HG02623 (cell line): ENCODE measurements around the gene KNOP1.

Experiments used
- ATAC-seq: cut with Tn5 transposase; IDR thresholded peaks from one replicate; pipeline ENCODE4 v1.9.1; 2021; ENCODE audit warnings: moderate library complexity; ENCODE audit not compliant: unreplicated experiment

Gene KNOP1

DNA sequence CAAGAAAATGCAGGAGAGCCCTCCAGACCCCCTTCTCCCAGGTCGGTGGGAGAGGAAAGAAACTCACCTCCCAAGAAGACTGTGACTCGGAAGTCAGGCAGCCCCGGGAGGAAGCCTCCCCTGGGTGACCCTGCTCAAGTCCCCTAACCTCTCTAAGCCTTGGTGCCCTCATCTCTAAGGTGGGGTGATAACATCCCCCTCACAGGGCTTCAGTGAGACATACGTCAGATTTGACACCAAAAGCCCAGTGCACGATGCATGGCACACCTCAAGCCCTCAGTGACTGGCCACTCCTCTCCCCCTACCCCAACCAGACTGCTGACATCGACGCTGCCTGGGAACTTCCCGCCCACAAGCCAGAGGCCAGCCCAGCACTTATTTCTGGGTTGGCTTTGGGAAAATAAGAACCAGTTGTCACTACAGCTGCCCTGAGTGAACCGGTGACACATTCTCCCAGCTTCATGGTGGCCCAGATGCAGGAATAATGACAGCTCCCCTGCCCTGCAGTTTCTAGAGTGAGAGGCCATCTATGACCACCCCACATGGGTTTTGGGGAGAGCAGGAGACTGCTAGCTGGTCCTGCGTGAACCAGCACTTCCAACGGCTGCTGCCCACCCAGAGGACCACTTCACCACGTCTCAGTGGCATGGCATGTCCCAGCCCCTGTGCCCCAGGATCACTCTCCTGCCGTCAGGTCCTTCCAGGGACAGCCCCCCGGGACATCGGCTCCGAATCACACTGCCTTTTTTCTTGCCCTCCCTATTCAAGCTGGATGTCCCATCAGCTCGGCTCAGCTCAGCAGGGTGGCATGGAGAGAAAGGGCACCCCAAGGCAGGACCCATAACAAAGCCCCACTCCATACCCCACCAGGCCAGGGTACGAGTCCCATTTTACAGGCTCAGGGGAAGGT, 9.5 kb downstream of the KNOP1 start:
- no peak for ATAC-seq

DNA sequence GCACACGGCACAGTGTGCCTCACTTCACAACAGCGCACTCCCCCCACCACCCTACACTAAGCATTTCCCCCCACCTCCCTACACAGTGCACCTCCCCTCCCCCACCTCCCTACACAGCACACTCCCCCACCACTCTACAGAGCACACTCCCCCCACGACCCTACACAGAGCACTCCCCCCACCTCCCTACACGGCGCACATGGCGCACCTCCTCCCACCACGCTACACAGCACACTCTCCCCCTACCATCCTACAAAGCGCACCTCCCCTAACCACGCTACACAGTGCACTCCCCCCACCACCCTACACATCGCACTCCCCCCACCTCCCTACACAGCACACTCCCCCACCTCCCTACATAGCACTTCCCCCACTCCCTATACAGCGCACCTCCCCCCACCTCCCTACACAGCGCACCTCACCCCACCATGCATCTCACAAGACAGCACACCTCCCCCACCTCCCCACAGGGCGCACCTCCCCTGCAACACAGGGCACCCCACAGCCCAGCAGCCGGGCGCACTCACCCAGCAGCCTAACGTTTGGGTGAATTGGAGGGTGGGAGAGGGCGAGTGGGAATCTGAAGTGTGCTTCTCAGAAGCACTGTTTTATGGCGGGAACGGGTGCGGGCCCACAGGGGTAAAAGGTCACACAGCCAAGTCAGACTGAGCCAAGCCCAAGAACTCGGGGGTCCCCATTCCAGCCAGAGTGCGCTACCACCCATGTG, 10.3 kb downstream of the KNOP1 start:
- no peak for ATAC-seq

DNA sequence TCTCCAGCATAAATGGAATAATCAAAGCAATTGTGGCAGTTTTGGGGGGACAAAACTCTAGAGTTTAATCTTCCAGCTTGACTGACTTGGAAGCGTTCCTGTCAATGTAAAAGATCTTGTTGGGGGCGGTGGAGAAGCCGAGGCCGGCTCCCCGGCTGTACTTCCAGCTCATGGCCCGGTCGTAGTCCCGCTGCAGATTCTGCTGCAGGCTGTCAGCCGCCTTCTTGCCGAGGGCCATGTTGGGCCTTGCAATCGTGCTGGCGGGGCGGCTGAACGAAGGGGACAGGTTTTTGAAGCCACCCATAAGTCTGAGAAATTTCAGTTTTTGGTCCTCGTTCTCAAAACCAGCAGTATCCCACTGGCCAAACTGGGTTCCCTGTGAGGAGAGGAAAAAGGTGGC, 11.2 kb downstream of the KNOP1 start:
- ATAC-seq: no peak

DNA sequence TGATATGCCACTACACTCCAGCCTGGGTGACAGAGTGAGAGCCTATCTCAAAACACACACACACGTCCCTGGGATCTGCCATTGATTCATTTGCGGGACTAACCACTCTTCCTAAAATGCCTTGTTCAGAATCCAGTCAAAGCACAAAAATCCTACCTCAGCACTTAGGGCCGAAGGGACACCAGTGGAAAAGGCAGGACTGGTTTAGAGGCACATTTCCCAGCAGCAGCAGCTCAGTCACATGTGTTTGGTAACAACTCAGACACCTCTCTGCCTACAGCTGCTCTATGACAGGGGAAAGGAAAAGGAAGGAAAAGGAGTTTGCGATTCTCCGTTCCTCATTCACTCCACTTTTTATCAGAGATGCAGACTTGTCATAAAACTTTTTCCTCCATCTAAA, 12.2 kb downstream of the KNOP1 start:
- no peak for ATAC-seq

DNA sequence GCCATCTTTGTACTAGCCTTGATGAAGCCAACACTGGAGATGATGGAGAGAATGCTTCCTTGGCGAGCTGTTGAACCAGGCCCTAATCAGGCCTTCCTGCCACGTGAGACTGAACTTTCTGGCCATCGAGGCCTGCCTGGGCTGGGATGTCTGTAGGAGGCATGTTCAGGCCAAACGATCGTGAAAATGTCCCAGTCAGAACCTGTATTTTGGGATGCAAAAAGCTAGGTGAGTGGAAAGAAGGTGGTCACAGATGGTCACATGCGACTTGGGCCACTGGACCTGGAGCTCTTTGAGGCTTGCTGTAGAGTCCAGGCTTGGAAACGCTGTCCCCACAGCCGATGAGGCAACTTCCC, 12.9 kb downstream of the KNOP1 start:
- ATAC-seq: no peak

- ATAC-seq: no peak
Observed at GRCh38 chr16:19704321-19705145, 13.5 kb downstream of the KNOP1 start.

GRCh38 chr16:19703172-19703889, 14.7 kb downstream of the KNOP1 start:
- no peak for ATAC-seq

DNA sequence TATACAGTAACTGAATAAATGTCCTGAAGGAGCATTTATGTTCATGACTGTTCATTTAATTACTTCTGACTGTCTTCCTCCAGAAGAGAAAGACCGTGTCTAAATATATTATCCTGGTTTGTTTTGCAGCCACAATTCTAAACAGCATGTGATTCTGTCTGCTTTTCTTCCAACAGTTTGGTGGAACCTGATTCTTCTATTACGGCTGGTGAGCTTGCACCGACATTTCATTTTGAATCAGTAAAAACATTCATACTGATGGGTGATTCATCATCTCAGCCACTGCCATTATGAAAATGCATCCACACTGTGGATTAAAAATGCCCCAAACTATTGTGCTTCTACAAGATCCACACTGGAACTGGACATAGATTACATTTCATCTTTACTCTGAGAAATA, 16.9 kb downstream of the KNOP1 start:
- no peak for ATAC-seq

GRCh38 chr16:19700319-19700781, 17.7 kb downstream of the KNOP1 start:
- ATAC-seq: no peak

- no peak for ATAC-seq
Observed at GRCh38 chr16:19699472-19699871, 18.6 kb downstream of the KNOP1 start.

GRCh38 chr16:19698480-19699465, 19.3 kb downstream of the KNOP1 start:
- ATAC-seq: no peak

- ATAC-seq: no peak
Observed at GRCh38 chr16:19697756-19698318, 20.2 kb downstream of the KNOP1 start.

- no peak for ATAC-seq
Observed at GRCh38 chr16:19696961-19697360, 21.1 kb downstream of the KNOP1 start.

DNA sequence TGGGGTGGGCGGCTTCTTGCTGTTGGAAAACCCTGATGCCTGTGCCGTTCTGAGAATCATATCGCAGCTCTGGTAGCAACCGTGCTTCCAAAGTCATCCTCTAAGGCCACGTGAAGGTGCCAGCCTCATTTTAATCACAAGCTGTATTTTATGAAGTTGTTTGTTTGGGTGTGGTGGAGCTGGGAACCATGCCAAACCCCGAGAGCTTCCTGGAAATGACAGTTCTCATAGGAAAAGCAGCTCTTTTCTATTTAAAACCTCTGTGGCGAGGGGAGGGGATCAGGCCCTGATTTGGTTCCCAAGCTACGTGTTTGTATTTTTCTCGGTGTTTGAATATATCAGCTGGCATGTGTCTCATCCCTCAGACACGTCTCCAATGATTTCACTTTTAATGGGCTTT, 21.7 kb downstream of the KNOP1 start:
- ATAC-seq: no peak

- no peak for ATAC-seq
Observed at GRCh38 chr16:19694989-19695388, 23.0 kb downstream of the KNOP1 start.

GRCh38 chr16:19691161-19691711, 26.8 kb downstream of the KNOP1 start:
- ATAC-seq: no peak

DNA sequence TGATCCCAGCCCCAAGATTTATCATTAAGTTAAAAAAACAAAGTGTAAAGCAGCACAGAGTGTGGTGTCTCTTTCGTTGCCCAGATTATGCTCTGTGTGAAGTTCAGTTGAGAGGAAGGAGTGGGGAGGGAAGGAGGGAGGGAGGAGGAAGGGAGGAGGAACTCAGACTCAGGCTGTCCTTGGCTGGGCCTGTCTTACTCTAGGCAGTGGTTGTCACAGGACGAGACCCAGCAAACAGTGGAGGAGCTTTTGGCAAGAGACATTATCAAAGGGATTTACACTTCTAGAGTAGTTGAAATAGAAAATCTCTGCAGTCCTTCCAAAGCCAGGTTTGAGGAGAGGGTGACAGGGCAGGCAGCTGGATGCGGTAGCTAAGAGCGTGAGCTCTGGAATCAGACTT, 27.8 kb downstream of the KNOP1 start:
- ATAC-seq: no peak

DNA sequence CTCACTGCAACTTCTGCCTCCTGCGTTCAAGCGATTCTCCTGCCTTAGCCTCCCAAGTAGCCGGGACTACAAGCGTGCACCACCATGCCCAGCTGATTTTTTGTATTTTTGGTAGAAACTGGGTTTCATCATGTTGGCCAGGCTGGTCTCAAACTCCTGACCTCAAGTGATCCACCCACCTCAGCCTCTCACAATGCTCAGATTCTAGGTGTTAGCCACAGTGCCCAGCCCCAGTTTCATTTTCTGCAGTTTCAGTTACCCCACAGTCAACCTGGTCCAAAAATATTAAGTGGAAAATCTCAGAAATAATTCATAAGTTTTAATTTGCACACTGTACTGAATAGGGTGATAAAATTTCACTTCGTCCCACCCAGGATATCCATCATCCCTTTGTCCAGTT, 28.7 kb downstream of the KNOP1 start:
- no peak for ATAC-seq
